ENCODE measurements around the gene CGAS.

DNA sequence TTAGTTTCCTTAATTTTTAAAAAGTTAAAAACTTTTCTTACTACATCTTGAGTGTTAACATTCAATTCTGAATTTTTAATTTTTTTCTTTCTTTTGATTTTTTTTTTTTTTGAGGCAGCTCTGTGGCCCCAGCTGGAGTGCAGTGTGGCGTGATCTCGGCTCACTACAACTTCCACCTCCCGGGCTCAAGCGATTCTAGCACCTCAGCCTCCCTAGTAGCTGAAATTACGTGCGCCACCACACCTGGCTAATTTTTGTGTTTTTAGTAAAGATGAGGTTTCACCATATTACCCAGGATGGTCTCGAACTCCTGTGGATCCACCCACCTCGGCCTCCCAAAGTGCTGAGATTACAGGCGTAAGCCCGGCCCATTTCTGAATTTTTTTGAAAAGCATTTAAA is 56.2 kb downstream of the CGAS start:
- TF ChIP-seq ZNF302 (CRISPR knock-in tag; IDR thresholded peaks at IDR 0.05) (no peak), CEBPB (IDR thresholded peaks at IDR 0.05) (no peak), ZSCAN20 (CRISPR knock-in tag; IDR thresholded peaks at IDR 0.05) (no peak), POLR2A (IDR thresholded peaks at IDR 0.05; ENCODE audit: low read length) (no peak), RAD21 (conservative IDR thresholded peaks at IDR 0.05 in 1 of 2, IDR thresholded peaks at IDR 0.05 in 1 of 2) (no peak)
- TF ChIP-seq, protein P1, sequence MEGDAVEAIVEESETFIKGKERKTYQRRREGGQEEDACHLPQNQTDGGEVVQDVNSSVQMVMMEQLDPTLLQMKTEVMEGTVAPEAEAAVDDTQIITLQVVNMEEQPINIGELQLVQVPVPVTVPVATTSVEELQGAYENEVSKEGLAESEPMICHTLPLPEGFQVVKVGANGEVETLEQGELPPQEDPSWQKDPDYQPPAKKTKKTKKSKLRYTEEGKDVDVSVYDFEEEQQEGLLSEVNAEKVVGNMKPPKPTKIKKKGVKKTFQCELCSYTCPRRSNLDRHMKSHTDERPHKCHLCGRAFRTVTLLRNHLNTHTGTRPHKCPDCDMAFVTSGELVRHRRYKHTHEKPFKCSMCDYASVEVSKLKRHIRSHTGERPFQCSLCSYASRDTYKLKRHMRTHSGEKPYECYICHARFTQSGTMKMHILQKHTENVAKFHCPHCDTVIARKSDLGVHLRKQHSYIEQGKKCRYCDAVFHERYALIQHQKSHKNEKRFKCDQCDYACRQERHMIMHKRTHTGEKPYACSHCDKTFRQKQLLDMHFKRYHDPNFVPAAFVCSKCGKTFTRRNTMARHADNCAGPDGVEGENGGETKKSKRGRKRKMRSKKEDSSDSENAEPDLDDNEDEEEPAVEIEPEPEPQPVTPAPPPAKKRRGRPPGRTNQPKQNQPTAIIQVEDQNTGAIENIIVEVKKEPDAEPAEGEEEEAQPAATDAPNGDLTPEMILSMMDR (IDR thresholded peaks at IDR 0.05): no peak
- TF ChIP-seq, protein P2, sequence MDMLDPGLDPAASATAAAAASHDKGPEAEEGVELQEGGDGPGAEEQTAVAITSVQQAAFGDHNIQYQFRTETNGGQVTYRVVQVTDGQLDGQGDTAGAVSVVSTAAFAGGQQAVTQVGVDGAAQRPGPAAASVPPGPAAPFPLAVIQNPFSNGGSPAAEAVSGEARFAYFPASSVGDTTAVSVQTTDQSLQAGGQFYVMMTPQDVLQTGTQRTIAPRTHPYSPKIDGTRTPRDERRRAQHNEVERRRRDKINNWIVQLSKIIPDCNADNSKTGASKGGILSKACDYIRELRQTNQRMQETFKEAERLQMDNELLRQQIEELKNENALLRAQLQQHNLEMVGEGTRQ (IDR thresholded peaks at IDR 0.05): no peak
- TF ChIP-seq, protein P3, sequence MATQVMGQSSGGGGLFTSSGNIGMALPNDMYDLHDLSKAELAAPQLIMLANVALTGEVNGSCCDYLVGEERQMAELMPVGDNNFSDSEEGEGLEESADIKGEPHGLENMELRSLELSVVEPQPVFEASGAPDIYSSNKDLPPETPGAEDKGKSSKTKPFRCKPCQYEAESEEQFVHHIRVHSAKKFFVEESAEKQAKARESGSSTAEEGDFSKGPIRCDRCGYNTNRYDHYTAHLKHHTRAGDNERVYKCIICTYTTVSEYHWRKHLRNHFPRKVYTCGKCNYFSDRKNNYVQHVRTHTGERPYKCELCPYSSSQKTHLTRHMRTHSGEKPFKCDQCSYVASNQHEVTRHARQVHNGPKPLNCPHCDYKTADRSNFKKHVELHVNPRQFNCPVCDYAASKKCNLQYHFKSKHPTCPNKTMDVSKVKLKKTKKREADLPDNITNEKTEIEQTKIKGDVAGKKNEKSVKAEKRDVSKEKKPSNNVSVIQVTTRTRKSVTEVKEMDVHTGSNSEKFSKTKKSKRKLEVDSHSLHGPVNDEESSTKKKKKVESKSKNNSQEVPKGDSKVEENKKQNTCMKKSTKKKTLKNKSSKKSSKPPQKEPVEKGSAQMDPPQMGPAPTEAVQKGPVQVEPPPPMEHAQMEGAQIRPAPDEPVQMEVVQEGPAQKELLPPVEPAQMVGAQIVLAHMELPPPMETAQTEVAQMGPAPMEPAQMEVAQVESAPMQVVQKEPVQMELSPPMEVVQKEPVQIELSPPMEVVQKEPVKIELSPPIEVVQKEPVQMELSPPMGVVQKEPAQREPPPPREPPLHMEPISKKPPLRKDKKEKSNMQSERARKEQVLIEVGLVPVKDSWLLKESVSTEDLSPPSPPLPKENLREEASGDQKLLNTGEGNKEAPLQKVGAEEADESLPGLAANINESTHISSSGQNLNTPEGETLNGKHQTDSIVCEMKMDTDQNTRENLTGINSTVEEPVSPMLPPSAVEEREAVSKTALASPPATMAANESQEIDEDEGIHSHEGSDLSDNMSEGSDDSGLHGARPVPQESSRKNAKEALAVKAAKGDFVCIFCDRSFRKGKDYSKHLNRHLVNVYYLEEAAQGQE (IDR thresholded peaks at IDR 0.05): no peak
